SH-SY5Y (cell line): ENCODE measurements around the gene RFNG.

Source experiments
- GATA2 ChIP-seq: IDR thresholded peaks from 2 replicates; pipeline ENCODE4 v1.6.1; 2011; ENCODE audit warnings: mild to moderate bottlenecking, low read depth, low read length
- GATA3 ChIP-seq: IDR thresholded peaks from 2 replicates; pipeline ENCODE4 v1.6.1; 2011; ENCODE audit warnings: low read depth, mild to moderate bottlenecking, low read length, moderate library complexity

RFNG gene

DNA sequence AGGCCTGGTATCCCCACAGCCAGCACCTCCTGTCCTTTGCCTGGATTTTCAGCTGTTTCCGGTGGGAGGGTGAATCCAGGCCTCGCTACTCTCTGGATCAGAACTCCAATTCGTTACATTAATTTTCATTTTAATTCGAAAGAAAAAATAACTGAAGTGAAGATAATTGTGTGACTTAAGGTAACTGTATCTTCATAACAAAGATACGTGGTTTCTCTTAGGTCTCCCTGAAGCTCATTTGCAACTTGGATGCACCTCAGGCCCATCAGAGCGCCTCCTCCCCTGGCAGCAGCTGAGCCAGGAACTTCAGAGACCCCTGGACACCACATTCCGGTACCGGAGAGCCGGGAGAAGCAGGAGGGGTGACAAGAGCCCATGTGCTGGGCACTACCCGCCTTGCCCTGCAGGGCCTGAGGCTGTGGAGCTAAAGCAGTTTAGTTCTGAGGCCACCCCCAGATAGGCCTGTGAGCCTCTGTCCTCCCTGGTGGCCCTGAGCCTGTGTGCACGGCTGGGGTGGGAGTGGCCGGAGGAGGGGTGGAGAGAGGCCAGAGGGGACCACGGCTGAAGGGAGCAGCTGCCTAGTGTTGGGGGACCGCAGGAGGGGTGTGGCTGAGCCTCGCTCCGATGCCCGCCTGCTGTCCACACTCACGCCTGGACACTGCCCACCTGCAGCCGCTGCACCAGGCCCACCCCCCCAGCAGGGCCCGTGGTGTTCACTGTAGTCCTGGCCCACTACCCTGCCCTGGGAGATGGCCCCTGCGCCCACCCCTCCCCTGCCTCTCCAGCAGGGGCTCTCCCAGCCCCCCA, 25.4 kb upstream of the RFNG start:
- no peak for TF ChIP-seq GATA3
- TF ChIP-seq GATA2 = no peak

DNA sequence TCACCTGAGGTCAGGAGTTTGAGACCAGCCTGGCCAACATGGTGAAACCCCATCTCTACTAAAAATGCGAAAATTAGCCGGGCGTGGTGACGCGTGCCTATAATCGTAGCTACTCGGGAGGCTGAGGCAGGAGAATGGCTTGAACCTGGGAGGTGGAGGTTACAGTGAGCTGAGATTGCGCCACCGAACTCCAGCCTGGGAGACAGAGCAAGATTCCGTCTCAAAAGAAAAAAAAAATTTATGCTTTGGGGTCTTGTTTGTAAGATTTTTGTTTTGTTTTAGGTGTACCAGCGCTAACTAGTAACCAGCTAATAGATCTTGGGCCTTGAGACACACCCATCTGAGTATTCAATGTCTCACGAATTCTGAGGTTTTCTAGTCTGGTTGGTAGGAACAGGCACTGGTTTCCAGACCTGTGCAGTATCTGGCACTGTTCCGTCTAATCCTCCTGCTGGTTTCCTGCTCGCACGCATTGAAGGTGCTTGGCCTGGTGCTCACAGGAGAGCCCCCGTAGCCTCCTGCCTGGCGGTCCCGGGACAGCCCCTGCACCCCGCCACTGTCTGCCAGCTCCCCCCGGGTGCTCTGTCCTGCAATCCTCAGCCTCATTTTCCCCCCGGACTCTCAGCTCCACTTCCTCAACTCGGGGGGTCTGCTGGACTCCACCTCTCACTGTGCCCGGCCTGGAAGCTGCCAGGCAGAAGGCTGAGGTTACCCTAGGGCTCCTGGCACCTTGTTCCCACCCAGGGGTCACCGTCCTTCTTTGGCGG, 24.6 kb upstream of the RFNG start:
- TF ChIP-seq GATA2 = no peak
- no peak for TF ChIP-seq GATA3

DNA sequence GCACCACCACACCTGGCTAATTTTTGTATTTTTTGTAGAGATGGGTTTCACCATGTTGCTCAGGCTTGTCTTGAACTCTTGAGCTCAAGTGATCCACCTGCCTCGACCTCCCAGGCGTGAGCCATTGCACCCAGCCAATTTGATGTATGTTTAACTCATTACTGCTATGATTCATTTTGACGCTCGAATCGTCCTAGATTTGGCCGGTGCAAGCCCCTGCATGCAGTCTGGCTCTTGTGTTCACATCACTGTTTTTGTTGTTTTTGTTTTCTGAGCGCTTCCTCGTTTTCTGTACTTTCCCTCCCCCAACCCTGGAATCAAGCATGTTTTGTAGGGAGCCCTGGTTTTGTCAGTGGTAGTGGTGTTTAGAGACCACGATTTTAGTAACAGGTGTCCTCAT, 21.8 kb upstream of the RFNG start:
- TF ChIP-seq GATA3 = no peak
- TF ChIP-seq GATA2 = no peak

DNA sequence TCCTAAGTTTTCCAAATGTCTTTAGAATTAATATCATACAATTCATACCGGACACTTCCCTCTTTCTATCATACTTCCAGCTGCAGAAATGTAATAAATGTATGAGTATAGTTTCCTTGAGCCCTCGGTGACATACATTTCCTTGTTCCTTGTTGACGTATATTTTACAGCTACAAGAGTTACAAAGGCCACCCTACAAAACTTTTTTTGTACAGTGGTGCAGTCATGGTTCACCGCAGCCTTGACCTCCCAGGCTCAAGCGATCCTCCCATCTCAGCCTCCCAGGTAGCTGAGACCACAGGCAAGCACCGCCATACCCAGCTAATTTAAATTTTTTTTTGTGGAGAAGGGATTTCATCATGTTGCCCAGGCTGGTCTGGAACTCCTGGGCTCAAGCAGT, 21.2 kb upstream of the RFNG start:
- TF ChIP-seq GATA2 (no peak), GATA3 (no peak)

DNA sequence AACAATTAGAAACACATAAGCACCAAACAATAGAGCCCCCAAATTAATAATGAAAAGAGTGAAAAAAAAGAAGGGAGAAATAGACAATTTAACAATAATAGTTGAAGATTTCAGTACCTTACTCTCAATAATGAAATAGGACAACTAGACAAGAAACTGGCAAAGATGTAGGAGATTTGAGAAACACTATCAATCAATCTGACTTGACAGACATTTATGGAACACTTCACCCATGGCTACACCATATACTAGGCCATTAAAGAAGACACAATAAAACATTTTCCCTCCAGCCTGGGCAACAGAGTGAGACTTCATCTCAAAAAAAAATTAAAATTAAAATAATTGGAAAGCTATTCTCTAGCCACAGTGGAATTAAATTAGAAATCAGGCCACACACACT, 19.0 kb upstream of the RFNG start:
- TF ChIP-seq GATA2 = no peak
- no peak for TF ChIP-seq GATA3

DNA sequence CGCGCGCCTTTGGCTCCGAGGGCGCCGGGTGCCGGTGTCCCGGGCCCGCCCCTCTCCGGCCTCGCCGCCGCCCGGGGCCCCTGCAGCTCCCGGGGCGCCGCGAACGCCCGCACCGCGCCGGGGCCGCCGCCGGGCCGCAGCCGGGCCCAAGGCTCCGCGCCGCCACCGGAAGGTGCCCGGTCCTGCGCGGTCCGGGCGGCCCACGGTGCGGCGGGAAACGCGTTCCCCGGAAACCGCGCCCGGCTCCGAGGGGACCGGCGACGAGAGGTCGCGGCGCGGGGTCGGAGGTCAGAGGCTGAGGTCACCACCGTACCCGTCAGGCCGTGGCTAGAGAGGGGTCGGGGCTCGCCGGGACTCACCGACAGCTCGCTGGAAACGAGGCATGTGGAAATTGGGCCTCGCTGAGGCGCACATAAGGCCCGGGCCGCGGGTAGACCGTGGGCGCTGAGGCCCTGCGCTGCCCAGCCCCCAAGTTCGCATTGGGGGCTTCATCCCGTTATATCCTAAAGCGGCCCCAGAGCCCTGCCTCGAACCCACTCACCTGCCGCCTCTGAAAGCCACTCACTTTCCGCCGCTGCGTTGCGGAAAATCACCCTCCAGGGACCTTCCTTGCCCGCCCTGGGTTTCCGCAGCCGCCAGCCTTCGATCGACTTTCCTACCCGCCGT, 14.2 kb upstream of the RFNG start, which contains the start of gene DUS1L:
DUS1L (minus strand) TSS at position 167 of the 666 bp plus-strand sequence. CDS start 745 bp downstream, outside the sequence.
- TF ChIP-seq GATA2 = no peak
- TF ChIP-seq GATA3 = no peak

DNA sequence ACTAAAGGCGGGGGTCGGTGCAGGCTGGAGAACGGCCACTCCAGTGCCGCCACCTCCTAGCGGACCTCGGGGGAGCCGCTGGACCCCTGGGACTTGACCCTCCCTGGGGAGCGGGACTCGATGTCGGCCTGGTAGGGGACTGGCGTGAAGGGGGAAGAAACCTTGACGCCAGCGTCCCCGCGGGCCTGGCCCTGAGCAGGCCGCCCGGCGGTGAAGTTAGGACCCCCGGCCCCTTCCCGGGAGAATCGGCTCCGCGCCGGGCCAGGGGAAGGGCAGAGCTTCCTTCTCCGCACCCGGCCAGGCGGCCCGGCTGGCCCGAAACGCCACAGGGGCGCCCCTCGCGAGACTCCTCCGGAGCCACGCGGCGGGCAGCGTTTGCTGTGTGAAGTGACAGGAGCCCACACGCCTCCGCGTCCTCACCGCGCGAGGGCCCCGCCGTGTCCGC, 13.6 kb upstream of the RFNG start:
- TF ChIP-seq GATA3 (no peak), GATA2 (no peak)

DNA sequence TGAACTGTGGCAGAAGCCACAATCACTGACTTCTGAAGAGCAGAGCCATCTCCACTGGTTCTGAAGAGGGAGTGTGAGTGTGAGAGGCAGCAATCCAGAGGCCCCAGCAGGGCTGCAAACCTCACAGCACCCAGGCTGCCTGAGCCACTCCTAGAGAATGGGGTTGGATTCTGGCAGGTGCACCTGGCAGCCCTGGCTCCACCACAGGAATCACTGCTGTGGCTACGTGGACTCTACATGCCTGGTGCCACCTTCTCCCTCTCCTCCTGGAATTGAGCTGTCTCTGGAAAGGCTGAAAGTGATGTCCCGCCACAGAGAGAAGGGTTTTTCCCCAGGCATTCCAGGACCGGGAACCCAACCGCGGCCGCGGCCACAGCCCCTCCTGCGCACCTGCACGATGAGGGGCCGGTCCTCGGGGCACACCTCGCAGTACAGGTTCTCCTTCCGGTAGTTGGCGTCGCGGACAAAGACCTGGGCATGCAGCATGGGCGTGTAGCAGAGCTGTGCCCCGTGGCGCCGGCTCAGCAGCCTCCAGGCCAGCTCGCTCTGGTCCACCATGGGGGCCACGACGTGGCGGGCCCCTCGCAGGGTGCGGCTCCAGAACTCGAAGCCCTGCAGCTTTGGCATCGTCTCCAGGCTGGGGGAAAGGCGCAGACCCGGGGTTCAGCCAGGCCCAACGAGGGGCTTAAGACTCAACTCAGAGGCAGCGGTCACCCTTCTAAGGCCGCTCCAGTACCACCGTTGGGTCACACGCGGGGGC, 13.0 kb upstream of the RFNG start:
- no peak for TF ChIP-seq GATA3
- TF ChIP-seq GATA2 = no peak

DNA sequence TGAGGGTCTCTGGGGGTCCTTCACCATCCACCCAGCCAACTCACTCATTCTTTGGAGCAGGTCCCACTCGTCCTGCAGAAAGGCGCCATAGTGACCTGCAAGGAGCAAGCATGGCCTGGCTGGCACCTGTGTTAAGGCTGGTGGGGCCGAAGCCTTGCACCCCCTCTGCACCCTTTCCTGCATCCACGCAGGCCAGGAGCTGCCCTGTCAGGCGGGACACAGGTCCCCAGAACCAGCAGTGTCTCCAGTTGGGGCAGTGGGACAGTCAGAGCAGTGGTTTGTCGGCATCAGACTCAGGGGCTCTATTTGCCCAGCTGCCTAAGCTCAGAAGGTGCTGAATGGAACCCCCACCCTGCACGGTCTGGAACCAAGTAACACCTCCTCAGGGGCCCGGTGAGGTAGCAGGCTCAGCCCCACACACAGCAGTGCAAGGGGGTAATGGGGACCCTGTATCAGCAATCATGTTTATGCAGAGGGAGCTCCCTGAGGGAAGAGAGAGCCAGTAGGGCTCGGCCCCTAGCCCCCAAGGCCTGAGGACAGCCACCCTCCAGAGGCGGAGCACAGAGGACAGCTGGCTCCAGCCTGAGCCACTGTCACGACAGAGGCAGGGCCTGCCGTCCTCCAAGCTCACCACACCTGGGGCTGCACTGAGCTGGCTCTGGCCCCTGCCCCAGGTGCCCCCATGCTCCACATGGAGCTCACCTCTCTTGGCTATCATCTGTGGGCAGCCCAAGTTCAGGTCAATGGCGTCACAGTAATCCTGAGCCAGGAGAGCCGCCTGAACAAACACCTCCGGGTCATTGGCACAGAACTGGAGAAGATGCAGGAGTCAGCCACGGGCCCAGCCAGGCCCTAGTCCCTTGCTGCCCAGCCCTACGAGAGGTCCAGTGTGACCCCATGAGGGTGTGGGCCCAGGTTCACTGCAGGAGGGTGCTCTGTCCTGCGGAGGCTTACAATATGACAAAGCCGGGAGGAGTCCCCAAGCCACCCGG, 12.1 kb upstream of the RFNG start:
- no peak for TF ChIP-seq GATA2

DNA sequence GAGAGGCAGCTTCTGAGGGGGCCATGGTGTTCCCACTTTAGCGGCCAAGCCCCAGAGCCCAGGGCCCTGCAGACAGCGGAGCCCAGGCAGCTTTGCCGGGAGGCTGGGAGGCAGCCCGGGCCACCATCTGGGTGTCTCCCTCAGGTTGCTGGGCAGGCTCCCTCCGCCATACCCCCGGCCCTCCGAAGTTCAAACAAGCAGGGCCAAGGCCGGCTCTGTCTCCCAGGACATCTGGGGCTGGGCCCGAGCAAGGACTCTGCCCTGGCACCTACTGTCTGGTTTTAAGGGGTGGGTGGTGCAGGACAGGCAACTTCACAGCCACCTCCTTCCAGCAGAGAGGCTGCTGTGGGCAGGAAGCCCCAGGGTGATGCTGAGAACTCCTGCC, 11.4 kb upstream of the RFNG start:
- TF ChIP-seq GATA2 (no peak), GATA3 (no peak)

DNA sequence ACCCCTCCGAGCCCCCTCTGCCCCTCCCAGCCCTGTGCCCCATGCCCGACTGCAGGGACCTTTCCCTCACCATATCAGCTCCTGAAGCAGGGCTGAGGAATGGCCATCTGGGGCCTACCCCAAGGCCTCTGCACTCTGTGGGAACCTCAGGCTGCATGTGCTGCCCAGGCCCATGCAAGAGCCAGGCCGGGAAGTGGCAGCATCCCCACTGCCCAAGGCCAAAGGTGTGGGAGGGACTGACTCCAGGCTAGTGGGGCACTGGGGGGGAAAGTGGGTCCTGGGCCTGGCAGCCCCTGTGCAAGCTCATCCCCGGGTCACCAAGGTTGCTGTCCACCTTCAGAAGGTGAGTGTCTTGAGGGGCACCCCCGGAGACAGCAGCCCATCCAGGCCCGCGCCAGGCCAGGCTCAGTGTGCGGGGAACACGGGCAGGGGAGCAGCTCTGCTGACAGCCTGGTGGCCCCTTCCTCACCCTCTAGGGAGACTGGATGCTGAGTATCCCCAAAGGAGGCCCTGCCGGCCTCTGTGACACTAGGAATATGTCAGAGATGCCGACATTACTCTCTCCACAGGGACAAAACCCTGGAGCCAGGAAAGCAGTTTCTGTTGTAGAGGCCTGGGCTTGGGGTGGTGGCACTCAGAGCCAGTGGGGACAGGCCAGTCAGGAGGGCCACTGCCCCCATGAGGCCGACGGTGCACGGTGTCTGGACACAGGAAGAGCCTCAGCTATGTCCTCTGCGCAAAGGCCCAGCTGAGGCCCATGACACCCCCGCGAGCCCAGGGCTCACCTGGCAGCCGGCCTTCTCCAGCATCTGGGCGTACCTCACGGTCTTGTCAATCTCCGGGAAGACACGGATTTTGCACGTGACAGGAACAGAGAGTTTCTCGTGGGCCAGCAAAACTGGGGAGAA, 10.7 kb upstream of the RFNG start:
- no peak for TF ChIP-seq GATA3
- no peak for TF ChIP-seq GATA2

DNA sequence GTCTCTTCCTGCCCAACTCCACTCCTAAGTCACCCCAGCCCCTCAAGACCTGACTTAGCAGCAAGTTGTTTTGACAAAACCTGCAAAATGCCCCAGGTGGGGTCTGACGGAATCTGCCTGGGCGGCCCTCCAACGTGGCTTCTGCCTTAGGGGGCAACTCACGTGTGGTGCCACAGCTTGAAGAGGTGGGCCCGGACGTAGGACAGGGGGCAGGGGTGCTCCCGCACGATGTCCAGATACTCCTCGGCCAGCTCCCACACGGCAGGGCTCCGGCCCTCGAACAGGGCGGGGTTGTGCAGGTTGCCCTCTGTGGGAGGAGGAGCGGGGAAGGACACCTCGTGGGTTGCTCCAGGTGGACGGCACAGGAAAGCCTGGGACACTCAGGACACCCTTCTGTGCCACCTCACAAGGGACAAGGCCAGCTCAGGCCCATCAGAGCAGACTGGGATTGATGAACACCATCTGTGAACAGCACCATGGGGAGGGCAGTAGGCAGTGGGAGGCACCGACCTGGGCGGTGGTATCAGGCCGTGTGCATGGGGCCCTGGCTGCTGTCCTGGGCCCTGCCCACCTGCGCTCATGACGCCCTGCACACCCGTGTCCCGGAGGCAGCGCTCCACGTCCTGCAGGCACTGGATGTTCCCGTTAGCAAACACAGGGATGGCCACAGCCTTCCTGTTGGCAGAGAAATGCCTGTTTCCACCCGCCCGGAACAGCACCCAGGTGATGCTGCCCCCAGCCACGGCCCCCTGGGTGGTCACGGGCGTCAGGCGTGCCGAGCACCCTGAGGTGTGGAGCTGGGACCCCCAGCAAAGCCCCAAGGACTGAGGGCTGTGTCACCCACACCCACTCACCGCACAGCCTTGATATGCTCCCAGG, 9.7 kb upstream of the RFNG start:
- TF ChIP-seq GATA2 (no peak), GATA3 (no peak)
